ENCODE data around the gene IFITM10.

DNA sequence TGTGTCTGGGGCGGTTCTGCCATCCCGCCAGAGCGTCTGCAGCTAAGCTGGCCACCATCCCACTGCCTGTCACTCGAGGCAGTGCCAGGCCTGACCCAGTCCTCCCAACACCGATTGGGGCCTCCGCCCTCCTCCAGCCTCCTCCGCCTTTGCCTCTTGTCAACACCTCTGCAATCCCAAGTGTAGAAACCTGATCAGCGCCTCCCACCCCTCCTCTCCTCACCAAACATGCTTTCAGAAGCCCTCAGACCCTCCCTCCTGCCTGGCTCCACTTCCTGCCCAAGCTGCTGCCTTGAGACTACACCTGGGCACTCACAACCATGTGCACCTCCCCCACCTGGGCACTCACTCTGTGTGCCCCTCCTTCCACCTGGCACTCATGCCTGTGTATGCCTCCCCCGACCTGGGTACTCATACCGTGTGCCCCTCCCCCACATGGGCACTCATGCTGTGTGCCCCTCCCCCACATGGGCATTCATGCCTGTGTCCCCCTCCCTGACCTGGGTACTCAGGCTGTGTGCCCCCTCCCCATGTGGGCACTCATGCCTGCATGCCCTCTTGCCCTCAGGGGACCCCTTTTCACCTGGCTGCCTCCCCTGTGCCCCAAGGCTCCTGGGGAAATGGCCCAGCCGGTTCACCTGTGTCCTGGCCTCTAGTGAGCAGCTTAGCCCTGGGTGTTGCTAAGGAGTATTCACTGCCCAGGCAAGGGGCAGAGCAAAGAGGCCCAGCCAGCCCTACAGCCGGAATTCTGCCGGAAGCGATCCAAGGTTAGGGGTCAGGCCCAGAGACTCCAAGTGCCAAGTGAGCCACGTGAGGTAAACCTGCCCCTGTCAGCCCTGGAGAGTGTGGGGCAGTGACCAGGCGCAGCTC lies 5.5 kb upstream of the IFITM10 start:
- TF ChIP-seq CTCF (conservative IDR thresholded peaks at IDR 0.05 in 1 of 2, IDR thresholded peaks at IDR 0.05 in 1 of 2; ENCODE audit: low read depth in 1 of 2, low read length in 2 of 2) (no peak), EZH2 (IDR thresholded peaks at IDR 0.05; ENCODE audit: low read length, missing control alignments) (no peak)

Data from fibroblast of lung (primary cell).